Glutamatergic neuron (in vitro differentiated cells): ENCODE results near the gene CPXM2. TPM values are rescaled to one million over a fixed set of nuclear protein-coding genes. Genes with fewer than 3 reads are reported as not detected.

Experiments
- DNase-seq: peaks from one replicate; pipeline ENCODE4 v3.0.0; 2022
- H3K27ac Mint-ChIP-seq: one replicate; pipeline ENCODE4 v1.8.0; 2020; ENCODE audit warnings: mild to moderate bottlenecking, mixed read lengths, inconsistent platforms; ENCODE audit not compliant: unreplicated experiment
- H3K27me3 Mint-ChIP-seq: one replicate; pipeline ENCODE4 v1.8.0; 2020; ENCODE audit warnings: mild to moderate bottlenecking, moderate library complexity, mixed read lengths, inconsistent platforms; ENCODE audit not compliant: unreplicated experiment
- H3K36me3 Mint-ChIP-seq: one replicate; pipeline ENCODE4 v1.8.0; 2020; ENCODE audit warnings: mild to moderate bottlenecking, mixed read lengths, inconsistent platforms; ENCODE audit not compliant: unreplicated experiment
- H3K4me1 Mint-ChIP-seq: one replicate; pipeline ENCODE4 v1.8.0; 2020; ENCODE audit warnings: mild to moderate bottlenecking, low read depth, mixed read lengths, inconsistent platforms; ENCODE audit not compliant: unreplicated experiment
- H3K4me3 Mint-ChIP-seq: one replicate; pipeline ENCODE4 v1.8.0; 2020; ENCODE audit warnings: mild to moderate bottlenecking, mixed read lengths, inconsistent platforms; ENCODE audit not compliant: unreplicated experiment
- H3K9me3 Mint-ChIP-seq: one replicate; pipeline ENCODE4 v1.8.0; 2020; ENCODE audit warnings: mild to moderate bottlenecking, moderate library complexity, mixed read lengths, inconsistent platforms; ENCODE audit not compliant: unreplicated experiment
- total RNA-seq: library from RNA; stranded (reverse); fragmentation: NEBNext Ultra II Directional; extraction: Animal tissue kit (Norgen Biotek cat#: 25700); gene quantifications from one replicate; pipeline ENCODE4 v1.2.1, GENCODE V29; 2021; ENCODE audit not compliant: unreplicated experiment
- TF ChIP-seq, protein P1 (sequence below): fragments of 200-600 bp; sonication (generic); IDR thresholded peaks from one replicate; pipeline ENCODE4 v1.5.0; 2021; ENCODE audit not compliant: partially characterized antibody, unreplicated experiment

The CPXM2 gene
- total RNA-seq, 1 donor from 2014 or later, result not detected

DNA sequence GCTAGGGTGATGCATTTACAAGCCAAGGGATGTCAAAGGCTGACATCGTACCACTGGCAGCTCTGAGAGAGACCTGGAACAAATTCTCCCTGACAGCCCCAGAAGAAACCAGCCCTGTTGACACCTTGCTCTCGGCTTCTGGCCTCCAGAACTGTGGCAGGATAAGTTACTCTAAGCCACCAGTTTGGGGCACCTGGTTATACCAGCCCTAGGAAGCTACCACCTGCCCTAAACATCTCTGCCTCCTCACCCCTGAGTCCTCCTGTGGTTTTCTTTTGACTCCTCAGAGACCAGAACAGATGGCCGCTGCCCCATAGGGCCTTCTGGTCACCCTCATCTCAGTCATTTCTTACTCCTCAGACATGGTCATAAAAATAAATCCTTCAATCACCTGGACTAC lies 107.4 kb downstream of the CPXM2 start:
- no peak for DNase-seq
- H3K9me3 Mint-ChIP-seq, result peaks cover 6% of the 10 kb centered on the region
- peaks cover under 1% of the 10 kb centered on the region for H3K36me3 Mint-ChIP-seq
- peaks cover 18% of the 10 kb centered on the region for H3K4me1 Mint-ChIP-seq
- H3K27ac Mint-ChIP-seq, result no peak overlapping the region
- H3K4me3 Mint-ChIP-seq, result no peak overlapping the region
- peaks cover 5% of the 10 kb centered on the region for H3K27me3 Mint-ChIP-seq
- TF ChIP-seq, protein P1, sequence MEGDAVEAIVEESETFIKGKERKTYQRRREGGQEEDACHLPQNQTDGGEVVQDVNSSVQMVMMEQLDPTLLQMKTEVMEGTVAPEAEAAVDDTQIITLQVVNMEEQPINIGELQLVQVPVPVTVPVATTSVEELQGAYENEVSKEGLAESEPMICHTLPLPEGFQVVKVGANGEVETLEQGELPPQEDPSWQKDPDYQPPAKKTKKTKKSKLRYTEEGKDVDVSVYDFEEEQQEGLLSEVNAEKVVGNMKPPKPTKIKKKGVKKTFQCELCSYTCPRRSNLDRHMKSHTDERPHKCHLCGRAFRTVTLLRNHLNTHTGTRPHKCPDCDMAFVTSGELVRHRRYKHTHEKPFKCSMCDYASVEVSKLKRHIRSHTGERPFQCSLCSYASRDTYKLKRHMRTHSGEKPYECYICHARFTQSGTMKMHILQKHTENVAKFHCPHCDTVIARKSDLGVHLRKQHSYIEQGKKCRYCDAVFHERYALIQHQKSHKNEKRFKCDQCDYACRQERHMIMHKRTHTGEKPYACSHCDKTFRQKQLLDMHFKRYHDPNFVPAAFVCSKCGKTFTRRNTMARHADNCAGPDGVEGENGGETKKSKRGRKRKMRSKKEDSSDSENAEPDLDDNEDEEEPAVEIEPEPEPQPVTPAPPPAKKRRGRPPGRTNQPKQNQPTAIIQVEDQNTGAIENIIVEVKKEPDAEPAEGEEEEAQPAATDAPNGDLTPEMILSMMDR, result no peak

DNA sequence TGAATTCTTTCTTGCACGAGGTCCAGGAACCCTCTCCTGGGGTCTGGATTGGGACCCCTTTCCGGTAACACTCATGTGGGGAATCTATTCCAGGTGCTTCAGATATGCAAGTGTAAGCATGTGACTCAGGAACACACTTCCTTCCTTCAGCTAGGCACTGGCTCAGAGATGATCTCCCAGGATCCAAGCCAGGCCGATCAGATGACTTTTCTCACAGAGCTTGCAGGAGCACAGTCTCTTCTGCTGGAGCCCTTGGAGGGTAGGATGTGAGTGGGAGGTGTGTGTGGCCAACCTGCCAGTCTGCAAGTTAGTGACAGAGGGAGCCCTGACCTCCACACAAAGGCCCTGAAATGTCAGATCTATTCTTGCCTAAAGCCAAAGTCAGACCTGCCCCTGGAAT lies 108.3 kb downstream of the CPXM2 start:
- Mint-ChIP-seq H3K9me3 (peaks cover 5% of the 10 kb centered on the region), H3K4me3 (no peak overlapping the region), H3K36me3 (no peaks in the 10 kb centered on the region), H3K27me3 (peaks cover 5% of the 10 kb centered on the region), H3K4me1 (peaks cover 26% of the 10 kb centered on the region), H3K27ac (no peak overlapping the region)
- no peak for DNase-seq
- TF ChIP-seq, protein P1, result no peak

DNA sequence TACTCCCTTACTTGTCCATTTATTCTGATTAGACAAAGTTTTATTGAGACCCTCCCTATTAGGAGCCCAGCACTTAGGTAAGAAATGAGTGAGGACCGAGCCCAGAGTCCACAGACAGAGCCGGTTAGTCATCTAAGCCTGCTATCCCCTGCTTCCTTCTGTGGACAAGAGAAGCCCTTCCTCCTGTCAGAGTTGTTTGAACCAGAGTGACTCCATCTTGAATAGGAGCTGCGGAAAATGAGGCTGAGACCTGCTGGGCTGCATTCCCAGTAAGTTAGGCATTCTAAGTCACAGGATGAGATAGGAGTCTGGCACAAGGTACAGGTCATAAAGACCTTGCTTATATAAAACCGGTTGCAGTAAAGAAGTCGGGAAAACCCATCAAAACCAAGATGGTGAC lies 109.1 kb downstream of the CPXM2 start:
- H3K27me3 Mint-ChIP-seq, result peaks cover 9% of the 10 kb centered on the region
- peaks cover 7% of the 10 kb centered on the region for H3K9me3 Mint-ChIP-seq
- peaks cover 6% of the 10 kb centered on the region for H3K36me3 Mint-ChIP-seq
- H3K4me1 Mint-ChIP-seq, result peaks cover 33% of the 10 kb centered on the region
- no peak overlapping the region for H3K4me3 Mint-ChIP-seq
- TF ChIP-seq, protein P1, result no peak
- DNase-seq, result no peak
- no peak overlapping the region for H3K27ac Mint-ChIP-seq

DNA sequence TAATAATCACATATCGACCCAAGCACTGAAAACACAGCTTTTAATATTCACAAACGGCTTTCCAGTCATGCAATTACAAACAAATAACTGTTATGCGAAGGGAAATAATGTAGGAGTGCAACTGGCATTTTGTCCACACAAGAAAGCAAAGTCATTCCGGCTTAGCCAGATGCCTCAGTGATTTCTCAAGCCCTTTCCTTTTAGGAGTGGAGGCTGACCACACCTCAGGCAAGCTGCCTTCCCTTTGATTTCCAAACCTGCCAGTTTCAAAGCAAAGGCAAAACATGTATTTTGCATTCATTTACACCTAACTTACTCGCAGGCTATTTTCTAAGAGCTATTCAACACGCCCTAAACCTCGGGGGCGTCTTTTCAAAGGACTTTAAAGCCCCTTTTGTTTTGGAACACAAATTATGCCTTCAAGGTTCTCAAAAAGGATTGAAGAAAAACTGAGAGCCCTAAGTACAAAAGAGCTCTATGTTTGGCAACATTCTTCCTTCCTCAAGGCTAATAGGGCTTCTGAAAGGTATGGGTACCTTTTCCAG lies 109.6 kb downstream of the CPXM2 start:
- H3K27ac Mint-ChIP-seq, result no peak overlapping the region
- H3K4me1 Mint-ChIP-seq, result peaks cover 33% of the 10 kb centered on the region
- H3K36me3 Mint-ChIP-seq, result peaks cover 6% of the 10 kb centered on the region
- H3K4me3 Mint-ChIP-seq, result no peak overlapping the region
- H3K27me3 Mint-ChIP-seq, result peaks cover 8% of the 10 kb centered on the region
- peaks cover 7% of the 10 kb centered on the region for H3K9me3 Mint-ChIP-seq
- TF ChIP-seq, protein P1, result no peak
- no peak for DNase-seq

DNA sequence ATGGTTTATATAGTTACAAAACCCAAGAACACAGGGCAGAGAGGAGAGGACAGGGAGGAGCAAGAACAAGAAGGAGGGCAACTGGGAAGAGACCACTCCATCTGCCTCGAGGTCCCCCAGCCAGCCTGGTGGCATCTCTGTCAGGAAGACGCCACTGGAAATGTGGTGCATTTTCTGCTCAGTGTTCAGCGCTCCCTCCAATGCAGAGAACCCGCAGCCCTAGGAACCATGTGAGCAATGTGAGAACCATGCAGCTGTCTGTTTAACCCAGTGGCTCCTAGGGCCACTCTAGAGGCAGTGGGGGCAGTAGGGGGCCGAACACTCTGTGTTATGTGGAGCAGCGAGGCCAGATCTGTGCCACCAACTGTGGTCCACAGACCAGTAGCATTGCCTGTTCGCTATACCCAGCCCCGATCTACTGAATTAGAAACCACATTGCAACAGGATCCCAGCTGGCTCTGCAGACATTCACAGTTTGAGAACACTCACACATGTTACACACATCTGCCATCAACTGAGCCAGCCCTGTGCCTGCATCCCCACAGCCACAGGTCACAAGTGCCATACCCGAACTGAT lies 110.2 kb downstream of the CPXM2 start:
- TF ChIP-seq, protein P1, result no peak
- Mint-ChIP-seq H3K27ac (peak overlapping the region; percentile 59), H3K4me3 (no peak overlapping the region), H3K27me3 (peaks cover 7% of the 10 kb centered on the region), H3K4me1 (peaks cover 30% of the 10 kb centered on the region), H3K36me3 (peaks cover 6% of the 10 kb centered on the region), H3K9me3 (peaks cover 7% of the 10 kb centered on the region)
- no peak for DNase-seq
